Heart right ventricle (tissue), 16 donors: ENCODE measurements around the gene MEIOB. TPM values are rescaled to one million over a fixed set of nuclear protein-coding genes. Genes with fewer than 3 reads are reported as not detected.
"Not testable (repeated sequence)": the region's sequence is repeated elsewhere in the genome, so short reads cannot be mapped to it uniquely, and the experiment has no call there.

Source experiments
- ATAC-seq, 8 donors: fragments of 200-7000 bp; cut with Tn5 transposase; one replicate each; pipeline ENCODE4 v1.9.1; 2020; ENCODE audit warnings: mild to moderate bottlenecking in 8 of 8, moderate library complexity in 8 of 8, moderate number of reproducible peaks in 1 of 8
- DNase-seq, 2 donors: peaks; one replicate each; pipeline ENCODE4 v3.0.0-alpha.2; 2020
- H3K27ac ChIP-seq, 10 donors: fragments of 200-600 bp; sonication (generic) in 2 of 10; one replicate each; pipeline versions ENCODE4 v1.5.0 to v1.8.0; 2020 to 2022; ENCODE audit warnings: mild to moderate bottlenecking in 3 of 10
- H3K27me3 ChIP-seq, 7 donors: fragments of 200-600 bp; one replicate each; pipeline ENCODE4 v1.8.0; 2021 to 2022; ENCODE audit warnings: mild to moderate bottlenecking in 2 of 7
- H3K36me3 ChIP-seq, 9 donors: fragments of 200-600 bp; sonication (generic) in 1 of 9; one replicate each; pipeline versions ENCODE4 v1.5.0 to v1.8.0; 2020 to 2022; ENCODE audit warnings: mild to moderate bottlenecking in 2 of 9
- H3K4me1 ChIP-seq, 9 donors: fragments of 200-600 bp; sonication (generic) in 1 of 9; one replicate each; pipeline versions ENCODE4 v1.5.0 to v1.8.0; 2020 to 2022; ENCODE audit warnings: mild to moderate bottlenecking in 4 of 9
- H3K4me3 ChIP-seq, 10 donors: fragments of 200-600 bp; sonication (generic) in 2 of 10; one replicate each; pipeline versions ENCODE4 v1.5.0 to v1.8.0; 2020 to 2022; ENCODE audit warnings: mild to moderate bottlenecking in 7 of 10, moderate library complexity in 2 of 10
- H3K9me3 ChIP-seq, 11 donors: fragments of 200-600 bp in 10 of 11; sonication (generic) in 2 of 11; one replicate each; pipeline versions ENCODE4 v1.5.0 to v1.8.0; 2013 to 2022; ENCODE audit warnings: mild to moderate bottlenecking in 2 of 11, control low read depth in 1 of 11, moderate library complexity in 1 of 11
- WGBS, 2 donors: extraction: QIAGEN DNeasy Blood & Tissue Kit; methylation state at CpG; one replicate each; pipeline ENCODE4 v1.1.7; 2013; ENCODE audit warnings: inconsistent platforms in 1 of 2; 5-methylcytosine and 5-hydroxymethylcytosine counted together
- intact Hi-C, 10 donors: fragments of 100-400 bp; cut with DNase I; formaldehyde crosslinking; loops; one replicate each; pipeline versions ENCODE4 v1.11.1 to v1.14.2; 2022
- long read RNA-seq, 3 donors: library from polyadenylated mRNA; unstranded; transcript quantifications; one replicate each; pipeline ENCODE4 v2.0.0, GENCODE V29; 2020 to 2021
- polyA plus RNA-seq, 2 donors: library from polyadenylated mRNA; stranded (reverse); fragments of 200-250 nt; gene quantifications; one replicate each; pipeline ENCODE4 v1.2.3, GENCODE V29; 2013
- total RNA-seq, 10 donors: library from RNA; stranded (reverse); fragmentation: NEBNext Ultra II Directional in 3 of 10; extraction: Animal tissue kit (Norgen Biotek cat#: 25700) in 3 of 10; gene quantifications; one replicate each; pipeline versions ENCODE4 v1.2.1 to v1.2.4, GENCODE V29; 2021 to 2023
- TF ChIP-seq, protein P1 (sequence below), 9 donors: fragments of 200-600 bp; sonication (generic) in 2 of 9; IDR thresholded peaks; one replicate each; pipeline versions ENCODE4 v1.5.0 to v1.8.0; 2021 to 2022; ENCODE audit warnings: antibody characterized with exemption in 9 of 9, mild to moderate bottlenecking in 5 of 9, moderate library complexity in 1 of 9
- donor health status: Arrhythmogenic right ventricular cardiomyopathy.
- donor health status: ischemic (EF 13 %, LVEDD 7.1; RV severe dilation, severe dysfunction).
- donor health status: healthy with polysubstance abuse.
- donor health status: DM: no; HTN: yes; CAD: no.
- donor health status: DM: no; HTN: no; CAD: no.
- donor health status: ischemic (EF 25% LVEDD 6.9; RV normal size, moderate dysfunction).
- donor health status: ischemic (EF 25% LVEDD 5.7; RV mildly dilated, moderate dysfunction).
- donor health status: healthy.
- donor health status: DM: yes; HTN: yes; CAD: no.
- donor health status: Ischemic cardiomyopathy.
- donor health status: ischemic (EF 35%, LVEDD 5.7; RV mildly dilated, moderate dysfunction).
- donor health status: nonischemic (EF 11% LVEDD 7.7; RV severe dilation, severe dysfunction).
- donor health status: DM: yes; HTN: yes; CAD: no.
- donor health status: PGD.
- donor health status: ischemic (EF 29% LVEDD 5.4; RV normal size, mild dysfunction).
- donor health status: nonischemic (EF 23%, LVEDD 6.1; RV moderate dilation, normal function).

MEIOB gene, protein sequence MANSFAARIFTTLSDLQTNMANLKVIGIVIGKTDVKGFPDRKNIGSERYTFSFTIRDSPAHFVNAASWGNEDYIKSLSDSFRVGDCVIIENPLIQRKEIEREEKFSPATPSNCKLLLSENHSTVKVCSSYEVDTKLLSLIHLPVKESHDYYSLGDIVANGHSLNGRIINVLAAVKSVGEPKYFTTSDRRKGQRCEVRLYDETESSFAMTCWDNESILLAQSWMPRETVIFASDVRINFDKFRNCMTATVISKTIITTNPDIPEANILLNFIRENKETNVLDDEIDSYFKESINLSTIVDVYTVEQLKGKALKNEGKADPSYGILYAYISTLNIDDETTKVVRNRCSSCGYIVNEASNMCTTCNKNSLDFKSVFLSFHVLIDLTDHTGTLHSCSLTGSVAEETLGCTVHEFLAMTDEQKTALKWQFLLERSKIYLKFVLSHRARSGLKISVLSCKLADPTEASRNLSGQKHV
- total RNA-seq (not detected), polyA plus RNA-seq (not detected)
- long read RNA-seq, donor 1, partial matches to known transcripts = 0 of 1 reads
- long read RNA-seq, donor 1, other reads (novel, unspliced or antisense) = 1 of 1 reads
- long read RNA-seq, donor 2 = 0 reads
- long read RNA-seq, donor 3, partial matches to known transcripts = 0 of 1 reads
- long read RNA-seq, donor 3, other reads (novel, unspliced or antisense) = 1 of 1 reads

DNA sequence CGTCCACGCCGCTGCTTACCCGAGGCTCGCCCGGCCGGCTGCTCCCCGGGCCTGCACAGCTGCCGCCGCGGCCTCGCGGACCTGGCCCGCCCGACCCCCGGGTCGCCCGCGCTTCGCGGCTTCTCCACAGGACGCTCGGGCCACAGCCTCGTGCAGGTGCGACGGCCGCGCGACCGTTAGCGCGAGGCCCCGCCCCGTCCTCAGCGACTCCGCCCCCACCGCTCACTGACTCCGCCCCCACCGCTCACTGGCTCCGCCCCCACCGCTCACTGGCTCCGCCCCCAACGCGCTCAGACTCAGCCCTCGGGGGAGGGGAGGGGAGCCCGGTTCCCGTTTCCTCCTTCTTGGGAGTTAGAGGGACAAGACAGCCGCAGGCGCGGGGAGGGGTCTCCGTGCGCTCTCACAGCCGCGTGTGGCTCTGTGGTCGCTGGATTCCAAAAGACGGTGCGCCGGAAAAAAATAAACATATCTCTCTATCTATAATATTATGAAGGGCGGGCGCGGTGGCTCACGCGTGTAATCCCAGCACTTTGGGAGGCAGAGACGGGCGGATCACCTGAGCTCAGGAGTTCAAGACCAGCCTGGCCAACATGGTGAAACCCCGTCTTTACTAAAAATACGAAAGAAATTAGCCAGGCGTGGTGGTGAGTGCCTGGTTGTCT lies at the start of gene MEIOB:
Gene MEIOB, minus strand, starts transcription at position 191 of the 662 bp plus-strand sequence. CDS start 3,989 bp downstream, outside the sequence.
- DNase-seq (peak in 1 of 2 donors; percentile 16), ATAC-seq (peak in 3 of 8 donors; percentile 42 to 79 (median 47))
- no peaks in the 10 kb centered on the region for H3K9me3 ChIP-seq
- WGBS, 2 donors = 6 to 10% methylated on average over 55 to 68 of the region's 68 CpGs
- H3K4me1 ChIP-seq = peaks cover 0 to 4% (median 0%) of the 10 kb centered on the region in 9 donors
- H3K27ac ChIP-seq = no peak within 1 kb of the TSS
- intact Hi-C loops = no loop called here
- H3K36me3 ChIP-seq = no peaks in the 10 kb centered on the region
- H3K27me3 ChIP-seq = peaks cover 7 to 82% (median 47%) of the 10 kb centered on the region in 7 donors
- H3K4me3 ChIP-seq = peak within 1 kb of the TSS in 1 of 10 donors; percentile 20
- TF ChIP-seq, protein P1, sequence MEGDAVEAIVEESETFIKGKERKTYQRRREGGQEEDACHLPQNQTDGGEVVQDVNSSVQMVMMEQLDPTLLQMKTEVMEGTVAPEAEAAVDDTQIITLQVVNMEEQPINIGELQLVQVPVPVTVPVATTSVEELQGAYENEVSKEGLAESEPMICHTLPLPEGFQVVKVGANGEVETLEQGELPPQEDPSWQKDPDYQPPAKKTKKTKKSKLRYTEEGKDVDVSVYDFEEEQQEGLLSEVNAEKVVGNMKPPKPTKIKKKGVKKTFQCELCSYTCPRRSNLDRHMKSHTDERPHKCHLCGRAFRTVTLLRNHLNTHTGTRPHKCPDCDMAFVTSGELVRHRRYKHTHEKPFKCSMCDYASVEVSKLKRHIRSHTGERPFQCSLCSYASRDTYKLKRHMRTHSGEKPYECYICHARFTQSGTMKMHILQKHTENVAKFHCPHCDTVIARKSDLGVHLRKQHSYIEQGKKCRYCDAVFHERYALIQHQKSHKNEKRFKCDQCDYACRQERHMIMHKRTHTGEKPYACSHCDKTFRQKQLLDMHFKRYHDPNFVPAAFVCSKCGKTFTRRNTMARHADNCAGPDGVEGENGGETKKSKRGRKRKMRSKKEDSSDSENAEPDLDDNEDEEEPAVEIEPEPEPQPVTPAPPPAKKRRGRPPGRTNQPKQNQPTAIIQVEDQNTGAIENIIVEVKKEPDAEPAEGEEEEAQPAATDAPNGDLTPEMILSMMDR (IDR thresholded peaks at IDR 0.05) = no peak

DNA sequence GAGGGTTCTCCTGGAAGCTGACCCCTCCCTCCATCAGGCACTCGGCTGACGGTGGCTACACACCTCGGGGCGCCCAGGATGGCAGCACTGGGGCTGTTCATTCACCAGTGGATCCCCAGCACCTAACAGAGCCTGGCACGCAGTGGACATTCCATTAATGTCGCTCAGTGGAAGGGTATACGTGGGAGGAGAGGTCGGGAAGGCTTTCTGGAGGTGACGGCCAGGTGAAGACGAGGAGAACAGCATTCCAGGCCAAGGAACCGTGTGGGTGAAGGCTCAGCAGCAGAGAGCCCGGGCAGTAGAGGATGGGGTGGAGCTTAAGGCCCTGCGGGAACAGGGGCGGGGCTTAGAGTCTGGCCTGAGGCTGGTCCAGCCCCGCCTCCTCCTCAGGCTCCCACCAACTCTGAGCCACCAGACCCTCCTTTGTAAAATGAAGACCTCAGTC lies 48.8 kb upstream of the MEIOB start:
- H3K9me3 ChIP-seq = no peaks in the 10 kb centered on the region
- no peak overlapping the region for H3K4me3 ChIP-seq
- H3K27ac ChIP-seq = no peak overlapping the region
- ATAC-seq = peak in 1 of 8 donors; percentile 39
- peaks cover 14 to 93% (median 85%) of the 10 kb centered on the region in 7 donors for H3K27me3 ChIP-seq
- 11 to 12% methylated on average over 15 of the region's 15 CpGs for WGBS, 2 donors
- no peaks in the 10 kb centered on the region for H3K36me3 ChIP-seq
- TF ChIP-seq, protein P1 (IDR thresholded peaks at IDR 0.05) = no peak
- peaks cover 0 to 15% (median 7%) of the 10 kb centered on the region in 9 donors for H3K4me1 ChIP-seq
- DNase-seq = no peak
- intact Hi-C loops = loop anchor here in 1 of 10 donors (10.0 kb wide), 1 partner anchor 64 kb away; the partner anchor contains the start of genes GFER, NOXO1 and SYNGR3

DNA sequence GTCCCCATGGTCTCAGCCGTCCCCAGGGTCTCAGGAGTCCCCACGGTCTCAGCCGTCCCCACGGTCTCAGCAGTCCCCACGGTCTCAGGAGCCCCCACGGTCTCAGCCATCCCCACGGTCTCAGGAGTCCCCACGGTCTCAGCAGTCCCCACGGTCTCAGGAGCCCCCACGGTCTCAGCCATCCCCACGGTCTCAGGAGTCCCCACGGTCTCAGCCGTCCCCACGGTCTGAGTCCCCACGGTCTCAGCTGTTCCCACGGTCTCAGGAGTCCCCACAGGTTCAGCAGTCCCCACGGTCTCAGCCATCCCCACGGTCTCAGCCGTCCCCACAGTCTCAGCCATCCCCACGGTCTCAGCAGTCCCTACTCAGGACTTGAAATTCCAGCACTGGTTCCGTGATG lies 48.2 kb upstream of the MEIOB start:
- H3K36me3 ChIP-seq, H3K4me3 ChIP-seq, H3K27ac ChIP-seq, ATAC-seq, DNase-seq, H3K9me3 ChIP-seq: not testable (repeated sequence)
- Histone ChIP-seq H3K27me3 (peaks cover 14 to 94% (median 91%) of the 10 kb centered on the region in 7 donors), H3K4me1 (peaks cover 0 to 15% (median 7%) of the 10 kb centered on the region in 9 donors)
- intact Hi-C loops = loop anchor here in 1 of 10 donors (10.0 kb wide), 1 partner anchor 65 kb away; the partner anchor contains the start of genes GFER, NOXO1 and SYNGR3
- WGBS, 2 donors = 66 to 69% methylated on average over 21 of the region's 21 CpGs

DNA sequence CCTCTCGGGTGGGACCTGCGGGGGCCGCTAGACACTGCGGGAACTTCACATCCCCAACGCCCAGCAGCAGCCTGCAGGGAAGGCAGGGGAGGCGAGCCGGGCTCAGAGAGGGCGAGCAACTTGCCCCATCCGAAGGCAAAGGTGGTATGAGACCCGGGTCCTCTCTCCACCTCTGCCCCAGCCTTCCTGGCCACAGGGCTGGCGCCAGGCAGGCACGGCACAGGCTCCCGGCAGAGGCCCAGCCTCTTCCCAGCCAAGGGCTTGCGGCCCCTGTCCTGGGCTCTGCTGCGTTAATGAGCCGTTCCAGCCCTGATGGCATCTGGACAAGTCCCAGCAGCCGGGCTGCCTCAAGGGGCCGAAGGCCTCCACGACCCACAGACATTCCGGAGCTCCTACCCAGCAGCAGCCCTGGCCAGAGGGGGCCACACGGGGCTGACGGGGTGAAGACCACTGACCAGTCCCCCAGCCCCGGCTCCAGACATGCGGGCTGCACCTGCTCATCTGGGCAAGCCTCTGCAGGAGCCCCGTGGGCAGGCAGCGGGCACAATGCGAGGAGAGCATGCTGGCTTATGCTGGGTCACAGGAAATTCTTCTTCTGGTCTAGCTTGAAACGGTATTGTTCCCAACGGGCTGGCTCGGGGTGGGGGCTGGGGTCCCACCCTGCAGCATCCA lies 47.5 kb upstream of the MEIOB start:
- no peak for ATAC-seq
- 32 to 33% methylated on average over 30 of the region's 30 CpGs for WGBS, 2 donors
- H3K27ac ChIP-seq = no peak overlapping the region
- H3K27me3 ChIP-seq = peaks cover 14 to 95% (median 94%) of the 10 kb centered on the region in 7 donors
- no peak for DNase-seq
- TF ChIP-seq, protein P1 (IDR thresholded peaks at IDR 0.05) = no peak
- intact Hi-C loops = no loop called here
- H3K4me1 ChIP-seq = peaks cover 0 to 15% (median 7%) of the 10 kb centered on the region in 9 donors
- H3K9me3 ChIP-seq = no peaks in the 10 kb centered on the region
- no peaks in the 10 kb centered on the region for H3K36me3 ChIP-seq
- no peak overlapping the region for H3K4me3 ChIP-seq
